SIG-M5 (cell line): ENCODE results near the gene NCR2.

ENCODE experiments used
- DNase-seq: peaks from one replicate; lab custom pipeline; 2025; lab: John Stamatoyannopoulos, UW

The NCR2 gene

GRCh38 chr6:41359617-41360313 is 24.4 kb downstream of the NCR2 start:
- DNase-seq = no peak

- no peak for DNase-seq
Measured at GRCh38 chr6:41360314-41360685, 24.9 kb downstream of the NCR2 start.

GRCh38 chr6:41366150-41366549 is 30.7 kb downstream of the NCR2 start:
- no peak for DNase-seq

- no peak for DNase-seq
Measured at GRCh38 chr6:41367061-41367460, 31.7 kb downstream of the NCR2 start.

GRCh38 chr6:41367700-41368099 is 32.3 kb downstream of the NCR2 start:
- DNase-seq = no peak

GRCh38 chr6:41370488-41371111 is 35.2 kb downstream of the NCR2 start:
- no peak for DNase-seq

GRCh38 chr6:41371461-41371991 is 36.1 kb downstream of the NCR2 start:
- no peak for DNase-seq

GRCh38 chr6:41371992-41372831 is 36.8 kb downstream of the NCR2 start:
- DNase-seq = no peak

GRCh38 chr6:41372832-41373626 is 37.6 kb downstream of the NCR2 start:
- no peak for DNase-seq

- no peak for DNase-seq
Measured at GRCh38 chr6:41373627-41373918, 38.2 kb downstream of the NCR2 start.

- DNase-seq = no peak
Measured at GRCh38 chr6:41373919-41374617, 38.7 kb downstream of the NCR2 start.

- DNase-seq = no peak
Measured at GRCh38 chr6:41374618-41375590, 39.5 kb downstream of the NCR2 start.

- DNase-seq = no peak
Measured at GRCh38 chr6:41375598-41376151, 40.3 kb downstream of the NCR2 start.

GRCh38 chr6:41376176-41376575 is 40.8 kb downstream of the NCR2 start:
- no peak for DNase-seq

- DNase-seq = no peak
Measured at GRCh38 chr6:41377071-41377470, 41.7 kb downstream of the NCR2 start.

GRCh38 chr6:41379306-41379705 is 43.9 kb downstream of the NCR2 start:
- DNase-seq = peak; percentile 78

GRCh38 chr6:41386594-41386993 is 51.2 kb downstream of the NCR2 start:
- DNase-seq = no peak

- no peak for DNase-seq
Measured at GRCh38 chr6:41392246-41392645, 56.8 kb downstream of the NCR2 start.

GRCh38 chr6:41396335-41396734 is 60.9 kb downstream of the NCR2 start:
- no peak for DNase-seq

GRCh38 chr6:41399424-41399823 is 64.0 kb downstream of the NCR2 start:
- DNase-seq = no peak
